Loucy (cell line): ENCODE measurements around the gene URI1.

ENCODE experiments used
- CTCF ChIP-seq: fragments of 200-600 bp; sonication (generic); conservative IDR thresholded peaks from 2 replicates; pipeline ENCODE4 v1.5.1; 2014; ENCODE audit warnings: mild to moderate bottlenecking, antibody characterized with exemption, low read length
- EZH2phosphoT487 ChIP-seq: fragments of 200-600 bp; IDR thresholded peaks from 2 replicates; pipeline ENCODE4 v1.6.1; 2018; ENCODE audit warnings: antibody characterized with exemption, mild to moderate bottlenecking, moderate library complexity, borderline replicate concordance

GRCh38 chr19:29947871-29948270 lies 5.8 kb downstream of the URI1 start:
- TF ChIP-seq CTCF (no peak), EZH2phosphoT487 (no peak)
